ENCODE results near the gene ITGAE.

Gene ITGAE

DNA sequence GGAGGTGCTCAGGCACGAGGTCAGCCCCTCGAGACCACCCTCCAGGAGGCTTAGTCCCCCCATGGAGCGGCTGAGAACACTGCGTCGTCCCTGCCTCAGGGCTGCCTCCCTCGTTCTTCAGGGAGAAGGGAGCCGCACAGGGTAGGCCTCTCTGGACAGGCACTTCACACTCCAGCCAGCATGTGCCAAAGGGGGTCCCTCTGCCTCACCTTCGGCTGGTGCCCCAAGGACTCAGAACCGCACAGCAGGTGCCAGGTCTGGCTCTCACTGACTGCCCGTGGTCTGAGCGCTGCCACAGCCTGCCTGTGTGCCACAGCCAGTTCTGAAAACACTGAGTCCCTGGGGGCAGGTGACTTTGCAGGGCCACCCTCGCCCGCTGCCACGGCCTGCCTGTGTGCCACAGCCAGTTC is 112.1 kb downstream of the ITGAE start:
- Mint-ChIP-seq H3K9me3 (no peaks in the 10 kb centered on the region), H3K4me3 (no peak overlapping the region), H3K27me3 (no peaks in the 10 kb centered on the region), H3K4me1 (peaks cover 8% of the 10 kb centered on the region), H3K27ac (ENCODE audit: low read depth) (no peak overlapping the region), H3K36me3 (ENCODE audit: insufficient read depth) (peaks cover 18% of the 10 kb centered on the region)
- DNase-seq (ENCODE audit: low spot score in 2 of 2) (no peak), ATAC-seq (replicated peaks; ENCODE audit: extremely low read depth, poor library complexity, severe bottlenecking) (no peak)

DNA sequence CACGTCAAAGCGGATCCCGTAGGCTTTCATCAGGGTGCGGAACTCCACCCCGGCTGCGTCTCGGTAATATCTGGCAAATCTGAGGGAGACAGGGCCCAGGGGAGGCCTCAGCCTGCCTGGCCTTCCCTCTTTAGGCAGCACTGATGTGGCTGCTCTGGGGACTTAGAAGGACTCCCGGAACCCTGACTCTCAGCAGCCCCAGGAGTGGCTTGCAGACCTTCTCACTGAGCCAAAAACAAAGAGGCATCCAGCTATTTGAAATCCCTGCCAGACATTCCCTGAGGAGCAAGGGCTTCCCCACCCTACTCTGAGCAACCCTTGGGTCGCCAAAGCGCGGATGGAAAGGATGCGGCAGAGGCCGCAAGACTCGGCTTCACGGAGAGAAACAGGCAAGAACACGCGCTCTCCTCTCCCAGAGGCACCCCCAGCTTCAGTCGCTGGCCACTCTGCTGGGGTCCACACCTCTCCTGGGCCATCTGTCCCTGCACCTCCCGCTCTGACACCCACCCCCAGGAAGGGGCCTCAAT is 112.9 kb downstream of the ITGAE start:
- Mint-ChIP-seq H3K27ac (ENCODE audit: low read depth) (no peak overlapping the region), H3K4me3 (no peak overlapping the region)
- ATAC-seq (replicated peaks; ENCODE audit: extremely low read depth, poor library complexity, severe bottlenecking), result no peak

DNA sequence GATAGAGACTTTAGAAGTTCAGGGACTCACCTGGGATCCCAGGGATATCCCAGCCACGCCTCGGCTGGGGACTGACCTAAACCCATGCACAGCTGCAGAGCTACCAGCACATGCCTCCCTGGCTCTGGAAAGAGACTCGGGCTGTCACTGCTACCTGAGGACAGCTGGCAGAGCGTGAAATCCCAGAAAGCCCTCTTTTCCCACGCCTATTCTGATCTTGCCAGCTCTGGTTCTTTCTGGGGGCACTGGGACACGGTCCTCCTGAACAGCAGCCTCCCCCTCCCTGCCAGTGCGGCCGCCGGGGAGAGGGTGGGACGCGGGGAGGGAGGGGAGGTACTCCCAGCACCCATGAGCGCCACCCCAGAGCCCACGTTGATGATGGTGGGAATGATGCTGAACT is 115.8 kb downstream of the ITGAE start:
- ATAC-seq (replicated peaks; ENCODE audit: extremely low read depth, poor library complexity, severe bottlenecking) (no peak), DNase-seq (ENCODE audit: low spot score in 2 of 2) (no peak)
- Mint-ChIP-seq H3K4me1 (peaks cover 11% of the 10 kb centered on the region), H3K4me3 (no peak overlapping the region), H3K27ac (ENCODE audit: low read depth) (peak overlapping the region; percentile 65), H3K27me3 (no peaks in the 10 kb centered on the region), H3K9me3 (no peaks in the 10 kb centered on the region), H3K36me3 (ENCODE audit: insufficient read depth) (peaks cover 14% of the 10 kb centered on the region)

More for the DNA sequence above, 112.9 kb downstream of the ITGAE start:
- peaks cover 16% of the 10 kb centered on the region for H3K36me3 Mint-ChIP-seq (ENCODE audit: insufficient read depth)
- peaks cover 9% of the 10 kb centered on the region for H3K4me1 Mint-ChIP-seq
- H3K27me3 Mint-ChIP-seq, result no peaks in the 10 kb centered on the region
- DNase-seq (ENCODE audit: low spot score in 2 of 2), result no peak
- no peaks in the 10 kb centered on the region for H3K9me3 Mint-ChIP-seq

DNA sequence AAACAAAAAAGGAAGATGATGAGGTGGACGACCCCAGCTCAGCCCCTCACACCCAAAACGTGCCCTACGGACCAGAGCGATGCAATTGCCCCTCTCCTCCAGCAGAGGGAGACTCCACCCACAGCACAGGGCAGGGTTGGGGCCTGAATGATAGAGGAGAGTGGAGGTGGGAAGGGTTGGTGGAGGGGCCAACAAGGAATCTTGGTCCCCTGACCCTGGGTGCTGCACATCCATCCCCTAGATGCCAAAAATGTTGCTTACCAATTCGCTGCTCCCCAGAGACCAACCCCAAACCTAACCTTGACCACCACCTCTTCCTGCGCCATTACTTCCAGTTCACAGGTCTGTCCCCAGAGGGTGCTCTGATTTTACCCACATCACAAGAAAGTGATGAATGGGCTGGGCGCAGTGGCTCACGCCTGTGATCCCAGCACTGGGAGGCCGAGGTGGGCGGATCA is 117.9 kb downstream of the ITGAE start:
- H3K9me3 Mint-ChIP-seq, result no peaks in the 10 kb centered on the region
- H3K4me3 Mint-ChIP-seq, result no peak overlapping the region
- DNase-seq (ENCODE audit: low spot score in 2 of 2), result peak; percentile 37 to 46
- peak; percentile 73 for ATAC-seq (replicated peaks; ENCODE audit: extremely low read depth, poor library complexity, severe bottlenecking)
- no peaks in the 10 kb centered on the region for H3K27me3 Mint-ChIP-seq
- peaks cover 10% of the 10 kb centered on the region for H3K36me3 Mint-ChIP-seq (ENCODE audit: insufficient read depth)
- peaks cover 11% of the 10 kb centered on the region for H3K4me1 Mint-ChIP-seq
- H3K27ac Mint-ChIP-seq (ENCODE audit: low read depth), result no peak overlapping the region

DNA sequence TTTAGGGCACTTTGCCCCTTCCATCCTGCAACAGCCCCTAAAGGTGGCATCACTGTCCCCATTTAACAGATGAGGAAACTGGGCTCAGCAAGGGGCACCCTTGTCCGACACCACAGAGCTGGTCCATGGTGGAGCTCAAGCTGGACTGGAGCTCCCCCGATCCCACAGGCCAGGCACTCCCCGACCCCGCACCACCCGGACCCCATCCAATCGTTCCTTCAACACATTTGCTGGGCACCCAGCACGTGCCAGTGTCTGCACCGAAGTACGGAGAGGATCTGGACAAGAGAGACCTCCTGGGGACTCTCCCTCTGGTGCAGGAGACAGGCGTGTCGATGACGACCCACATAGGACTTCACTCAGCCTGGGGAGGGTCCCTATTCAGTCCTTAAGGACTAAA is 119.0 kb downstream of the ITGAE start:
- Mint-ChIP-seq H3K36me3 (ENCODE audit: insufficient read depth) (peaks cover 11% of the 10 kb centered on the region), H3K27me3 (no peaks in the 10 kb centered on the region), H3K27ac (ENCODE audit: low read depth) (no peak overlapping the region), H3K4me1 (peaks cover 11% of the 10 kb centered on the region), H3K4me3 (no peak overlapping the region), H3K9me3 (no peaks in the 10 kb centered on the region)
- ATAC-seq (replicated peaks; ENCODE audit: extremely low read depth, poor library complexity, severe bottlenecking) (no peak), DNase-seq (ENCODE audit: low spot score in 2 of 2) (no peak)

DNA sequence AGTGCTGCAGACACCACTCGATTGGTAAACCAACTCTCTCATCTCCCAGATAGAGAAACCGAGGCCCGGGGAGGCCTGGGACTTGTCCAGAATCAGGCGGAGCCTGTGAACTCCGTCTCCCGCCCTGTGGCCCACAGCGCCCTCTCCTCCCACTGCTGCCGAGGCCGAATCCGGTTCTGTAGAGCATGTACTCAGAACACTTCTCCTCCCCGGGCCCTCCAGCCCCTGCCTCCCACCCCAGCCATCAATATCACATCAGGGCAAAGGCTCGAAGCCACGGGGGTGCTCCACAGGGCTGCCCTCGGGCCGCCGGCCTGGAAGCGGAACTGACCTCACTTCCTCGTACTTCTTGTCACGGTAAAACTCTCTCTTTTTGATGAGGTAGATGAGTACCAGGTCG is 119.4 kb downstream of the ITGAE start:
- ATAC-seq (replicated peaks; ENCODE audit: extremely low read depth, poor library complexity, severe bottlenecking) (no peak), DNase-seq (ENCODE audit: low spot score in 2 of 2) (no peak)
- H3K4me3 Mint-ChIP-seq, result no peak overlapping the region
- no peaks in the 10 kb centered on the region for H3K27me3 Mint-ChIP-seq
- H3K4me1 Mint-ChIP-seq, result peaks cover 11% of the 10 kb centered on the region
- no peaks in the 10 kb centered on the region for H3K9me3 Mint-ChIP-seq
- H3K36me3 Mint-ChIP-seq (ENCODE audit: insufficient read depth), result peaks cover 11% of the 10 kb centered on the region
- no peak overlapping the region for H3K27ac Mint-ChIP-seq (ENCODE audit: low read depth)

DNA sequence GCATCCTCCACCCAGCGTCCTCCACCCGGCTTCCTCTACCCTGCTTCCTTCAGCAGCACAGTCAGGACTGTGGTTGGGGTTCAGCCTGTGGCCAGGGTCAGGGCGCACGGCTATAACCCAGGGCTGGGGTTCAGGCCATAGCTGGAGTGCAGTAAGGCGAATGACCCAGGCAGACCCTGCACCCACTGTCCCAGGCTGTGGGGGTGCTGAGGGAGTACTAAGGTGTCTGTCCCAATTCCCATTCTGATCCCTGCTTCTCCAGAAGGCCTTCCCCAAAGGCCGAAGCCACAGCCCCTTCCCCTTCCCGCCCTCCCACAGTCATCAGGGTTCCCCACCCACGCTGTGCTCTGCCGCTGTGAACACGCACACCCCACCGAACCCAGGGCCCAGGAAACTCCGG is 119.9 kb downstream of the ITGAE start:
- H3K4me1 Mint-ChIP-seq, result peaks cover 11% of the 10 kb centered on the region
- no peak for ATAC-seq (replicated peaks; ENCODE audit: extremely low read depth, poor library complexity, severe bottlenecking)
- H3K9me3 Mint-ChIP-seq, result no peaks in the 10 kb centered on the region
- H3K4me3 Mint-ChIP-seq, result no peak overlapping the region
- peaks cover 11% of the 10 kb centered on the region for H3K36me3 Mint-ChIP-seq (ENCODE audit: insufficient read depth)
- H3K27ac Mint-ChIP-seq (ENCODE audit: low read depth), result no peak overlapping the region
- no peaks in the 10 kb centered on the region for H3K27me3 Mint-ChIP-seq
- no peak for DNase-seq (ENCODE audit: low spot score in 2 of 2)

DNA sequence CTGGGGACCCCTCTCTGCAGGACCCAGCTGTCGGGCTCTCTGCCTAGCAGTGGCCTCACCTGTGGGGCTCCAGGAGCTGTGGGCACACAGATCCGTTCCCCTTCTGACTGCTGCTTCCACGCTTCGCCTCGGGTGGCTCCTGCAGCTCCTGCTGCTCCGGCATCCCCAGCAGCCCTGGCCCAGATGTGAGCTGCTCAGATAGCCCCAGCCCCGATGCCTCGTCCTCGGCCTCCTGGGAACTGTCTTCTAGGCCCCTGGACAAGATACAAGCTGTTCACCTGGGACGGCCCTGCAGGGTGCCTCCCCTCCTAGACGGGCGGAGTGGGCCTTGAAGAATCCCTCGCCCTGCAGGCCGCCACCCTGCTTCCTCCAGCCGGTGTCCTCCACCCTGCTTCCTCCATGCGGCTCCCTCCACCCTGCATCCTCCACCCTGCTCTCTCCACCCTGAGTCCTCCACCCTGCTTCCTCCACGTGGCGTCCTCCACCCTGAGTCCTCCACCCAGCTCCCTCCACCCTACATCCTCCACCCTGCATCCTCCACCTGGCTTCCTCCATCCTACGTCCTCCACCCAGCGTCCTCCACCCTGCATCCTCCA is 121.4 kb downstream of the ITGAE start:
- Mint-ChIP-seq H3K4me1 (peaks cover 11% of the 10 kb centered on the region), H3K36me3 (ENCODE audit: insufficient read depth) (peaks cover 5% of the 10 kb centered on the region), H3K27me3 (no peaks in the 10 kb centered on the region), H3K4me3 (no peak overlapping the region), H3K9me3 (no peaks in the 10 kb centered on the region), H3K27ac (ENCODE audit: low read depth) (no peak overlapping the region)
- DNase-seq (ENCODE audit: low spot score in 2 of 2), result no peak
- ATAC-seq (replicated peaks; ENCODE audit: extremely low read depth, poor library complexity, severe bottlenecking), result no peak

DNA sequence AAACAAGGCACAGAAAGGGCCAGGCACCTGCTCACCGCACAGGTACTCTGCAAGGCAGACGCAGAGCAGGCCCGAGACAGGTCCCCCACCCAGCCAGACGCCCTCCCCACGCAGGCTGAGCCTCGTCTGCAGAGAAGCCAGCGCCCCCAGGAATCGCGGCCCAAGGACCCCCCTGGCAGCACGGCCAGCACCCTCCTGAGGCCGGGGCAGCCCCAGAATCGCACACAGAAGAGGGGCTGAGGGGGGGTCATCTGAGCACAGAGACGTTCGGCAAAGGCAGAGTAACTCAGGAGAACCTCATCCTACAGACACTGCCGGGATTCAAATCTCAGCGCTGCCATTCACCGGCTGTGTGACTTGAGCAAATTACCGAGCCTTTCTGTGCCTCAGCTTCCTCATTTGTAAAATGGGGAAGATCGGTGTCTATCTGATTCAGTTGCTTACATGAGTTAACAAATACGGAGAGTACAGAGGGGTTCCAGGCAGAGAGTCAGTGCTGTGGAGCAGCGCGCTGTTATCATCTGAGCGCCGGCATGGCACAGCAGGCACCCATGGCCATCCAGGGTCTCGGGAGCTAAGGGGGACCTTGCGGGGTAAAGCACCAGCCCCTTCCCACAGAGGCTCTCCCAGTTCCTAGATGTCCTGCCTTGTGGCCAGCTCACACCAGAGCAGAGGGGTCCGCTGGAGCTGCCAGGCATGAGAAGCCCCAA is 122.0 kb downstream of the ITGAE start:
- Mint-ChIP-seq H3K9me3 (no peaks in the 10 kb centered on the region), H3K36me3 (ENCODE audit: insufficient read depth) (peaks cover 5% of the 10 kb centered on the region), H3K27ac (ENCODE audit: low read depth) (no peak overlapping the region), H3K27me3 (no peaks in the 10 kb centered on the region), H3K4me3 (no peak overlapping the region), H3K4me1 (peaks cover 11% of the 10 kb centered on the region)
- ATAC-seq (replicated peaks; ENCODE audit: extremely low read depth, poor library complexity, severe bottlenecking), result no peak
- no peak for DNase-seq (ENCODE audit: low spot score in 2 of 2)

DNA sequence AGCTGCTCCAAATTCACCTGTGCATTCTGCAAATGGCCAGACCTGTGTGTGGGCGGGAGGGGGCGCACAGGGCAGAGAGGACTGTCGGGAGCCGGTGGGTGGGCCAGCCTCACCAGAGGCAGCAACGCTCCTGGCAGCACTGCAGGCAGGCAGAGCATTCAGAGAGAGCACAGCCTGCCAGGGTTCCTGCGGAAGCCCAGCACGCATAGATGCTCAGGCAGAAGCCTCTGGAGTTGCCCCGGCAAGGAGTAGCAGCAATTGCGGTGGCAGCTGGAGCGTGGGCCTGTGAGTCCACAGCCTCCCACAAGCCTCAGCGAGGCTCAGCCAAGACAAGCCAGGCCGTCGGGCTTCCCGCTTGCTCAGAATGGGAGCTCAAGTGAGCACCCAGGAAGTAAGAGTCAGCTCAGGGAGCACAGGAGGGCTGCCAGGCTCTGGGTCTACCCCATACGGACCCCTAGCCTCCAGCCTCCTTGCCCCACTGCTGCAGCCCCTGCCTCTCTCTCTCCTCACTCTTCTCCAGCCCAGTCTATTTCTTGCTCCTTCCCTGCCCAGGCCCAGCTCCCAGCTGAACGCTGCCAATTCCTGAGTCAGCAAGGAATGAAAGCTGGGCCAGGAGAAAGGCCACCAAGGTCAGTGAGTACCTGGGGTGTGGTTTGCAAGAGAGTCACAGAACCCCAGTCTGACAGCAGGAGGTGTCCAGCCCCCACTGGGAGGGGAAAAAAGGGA is 122.7 kb downstream of the ITGAE start:
- peaks cover 9% of the 10 kb centered on the region for H3K4me1 Mint-ChIP-seq
- H3K27ac Mint-ChIP-seq (ENCODE audit: low read depth), result no peak overlapping the region
- H3K36me3 Mint-ChIP-seq (ENCODE audit: insufficient read depth), result peaks cover 5% of the 10 kb centered on the region
- no peaks in the 10 kb centered on the region for H3K9me3 Mint-ChIP-seq
- H3K4me3 Mint-ChIP-seq, result no peak overlapping the region
- DNase-seq (ENCODE audit: low spot score in 2 of 2) (no peak), ATAC-seq (replicated peaks; ENCODE audit: extremely low read depth, poor library complexity, severe bottlenecking) (no peak)
- H3K27me3 Mint-ChIP-seq, result no peaks in the 10 kb centered on the region

DNA sequence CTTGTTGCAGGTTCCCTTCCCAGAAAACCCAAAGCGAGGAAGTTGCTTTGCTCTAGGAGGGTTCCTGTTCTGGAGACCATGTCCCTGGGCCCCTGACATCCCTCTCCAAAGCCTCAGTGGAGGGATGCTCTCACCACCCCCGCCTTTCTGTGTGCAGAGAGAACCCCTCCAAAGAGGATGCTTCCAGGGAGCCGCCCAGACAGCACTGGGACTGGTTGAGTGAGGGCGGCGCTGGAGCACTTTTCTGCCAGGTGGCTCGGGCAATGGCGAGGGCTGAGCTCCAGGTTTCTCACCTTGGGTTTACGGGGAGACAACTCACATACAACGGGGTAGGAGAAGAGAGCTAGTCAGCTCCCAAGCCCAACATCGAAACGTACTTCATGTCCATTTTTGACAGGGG is 125.1 kb downstream of the ITGAE start:
- Mint-ChIP-seq H3K27me3 (no peaks in the 10 kb centered on the region), H3K36me3 (ENCODE audit: insufficient read depth) (peaks cover 5% of the 10 kb centered on the region), H3K27ac (ENCODE audit: low read depth) (no peak overlapping the region), H3K4me3 (no peak overlapping the region), H3K9me3 (no peaks in the 10 kb centered on the region), H3K4me1 (peaks cover 6% of the 10 kb centered on the region)
- no peak for DNase-seq (ENCODE audit: low spot score in 2 of 2)
- no peak for ATAC-seq (replicated peaks; ENCODE audit: extremely low read depth, poor library complexity, severe bottlenecking)

DNA sequence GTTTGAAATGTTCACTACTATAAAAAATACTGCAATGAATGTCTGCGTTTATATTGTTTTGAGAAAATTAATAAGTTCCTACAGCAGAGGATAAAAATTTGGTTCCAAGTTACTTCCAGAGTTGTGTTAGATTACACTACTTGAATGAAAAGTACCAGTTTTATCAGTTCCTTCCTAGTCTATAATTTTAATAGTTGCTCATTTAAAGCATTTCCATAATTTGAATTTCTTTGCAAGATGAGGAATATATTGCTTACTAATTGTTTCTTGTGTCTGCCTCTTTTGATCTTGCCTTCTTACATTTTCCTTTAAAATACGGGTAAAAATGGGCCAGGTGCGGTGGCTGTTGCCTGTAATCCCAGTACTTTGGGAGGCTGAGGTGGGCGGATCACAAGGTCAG is 128.4 kb downstream of the ITGAE start:
- Mint-ChIP-seq H3K4me3 (no peak overlapping the region), H3K27ac (ENCODE audit: low read depth) (no peak overlapping the region), H3K9me3 (no peaks in the 10 kb centered on the region), H3K27me3 (no peaks in the 10 kb centered on the region), H3K36me3 (ENCODE audit: insufficient read depth) (peaks cover 9% of the 10 kb centered on the region), H3K4me1 (peaks cover 19% of the 10 kb centered on the region)
- no peak for DNase-seq (ENCODE audit: low spot score in 2 of 2)
- no peak for ATAC-seq (replicated peaks; ENCODE audit: extremely low read depth, poor library complexity, severe bottlenecking)

DNA sequence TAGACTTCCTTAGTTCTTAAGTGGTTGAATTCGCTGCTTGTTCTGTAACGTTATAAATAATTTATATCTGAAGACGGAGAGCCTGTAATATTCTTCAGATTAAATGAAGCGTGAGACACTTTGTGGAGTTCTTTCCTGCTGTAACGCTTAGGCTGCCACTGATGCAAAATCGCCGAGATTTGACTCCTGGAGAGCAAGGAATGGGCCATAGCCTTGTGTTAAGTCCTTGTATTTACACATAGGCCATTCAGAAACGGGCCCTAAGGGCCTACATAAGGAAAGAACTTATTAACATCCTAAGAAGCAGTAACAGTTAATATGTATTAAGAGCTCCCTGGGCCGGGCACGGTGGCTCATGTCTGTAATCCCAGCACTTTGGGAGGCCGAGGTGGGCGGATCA is 131.4 kb downstream of the ITGAE start:
- DNase-seq (ENCODE audit: low spot score in 2 of 2) (no peak), ATAC-seq (replicated peaks; ENCODE audit: extremely low read depth, poor library complexity, severe bottlenecking) (no peak)
- peak overlapping the region; percentile 95 for H3K4me3 Mint-ChIP-seq
- no peaks in the 10 kb centered on the region for H3K27me3 Mint-ChIP-seq
- H3K9me3 Mint-ChIP-seq, result no peaks in the 10 kb centered on the region
- peaks cover 14% of the 10 kb centered on the region for H3K36me3 Mint-ChIP-seq (ENCODE audit: insufficient read depth)
- peak overlapping the region; percentile 95 for H3K27ac Mint-ChIP-seq (ENCODE audit: low read depth)
- H3K4me1 Mint-ChIP-seq, result peaks cover 22% of the 10 kb centered on the region

Measured in central memory CD8-positive, alpha-beta T cell (primary cell).